ENCODE results near the gene AKR1A1. TPM values are rescaled to one million over a fixed set of nuclear protein-coding genes. Genes with fewer than 3 reads are reported as not detected.

The AKR1A1 gene
- total RNA-seq, 3 donors from 2014 or later = 118 to 206 (median 190) TPM

GRCh38 chr1:45619149-45619921 is 68.7 kb downstream of the AKR1A1 start:
- Histone ChIP-seq H3K4me1 (ENCODE audit: low read depth) (no peaks in the 10 kb centered on the region), H3K4me3 (no peak overlapping the region), H3K9me3 (no peaks in the 10 kb centered on the region), H3K36me3 (ENCODE audit: low read depth) (peaks cover 21% of the 10 kb centered on the region)
- no peak for TF ChIP-seq CTCF (IDR thresholded peaks at IDR 0.05)
- DNase-seq (no peak), ATAC-seq (no peak)
- intact Hi-C loops (cut with DNase I, micrococcal nuclease) = no loop called here

Other genes starting within 250 kb of the AKR1A1 start
- gene HPDL, start 223.9 kb upstream of the AKR1A1 start, total RNA-seq = 1 to 10 TPM; 2.1 to 8.8 (median 7.4) TPM
- 10 to 100 TPM; 11.1 to 18.7 (median 12.9) TPM for gene TOE1, start 210.7 kb upstream of the AKR1A1 start, total RNA-seq
- gene MUTYH, start 210.4 kb upstream of the AKR1A1 start, total RNA-seq = 10 to 100 TPM; 30.0 to 43.1 (median 35.8) TPM
- 10 to 100 TPM; 10.7 to 19.9 (median 10.8) TPM for gene TESK2, start 59.7 kb upstream of the AKR1A1 start, total RNA-seq
- gene CCDC163, start 50.8 kb upstream of the AKR1A1 start, total RNA-seq = 1 to 10 TPM; 1.3 to 1.6 (median 1.5) TPM
- gene MMACHC, start 50.5 kb upstream of the AKR1A1 start, total RNA-seq = 10 to 100 TPM in 2 of 3 donors, 1 to 10 TPM in 1; 9.2 to 12.4 (median 11.2) TPM
- gene PRDX1, start 28.9 kb upstream of the AKR1A1 start, total RNA-seq = 100 to 1,000 TPM; 248 to 306 (median 295) TPM
- gene NASP, start 33.2 kb downstream of the AKR1A1 start, total RNA-seq = 10 to 100 TPM; 51.5 to 69.1 (median 60.1) TPM
- gene CCDC17, start 73.2 kb downstream of the AKR1A1 start, total RNA-seq = 1 to 10 TPM; 4.1 to 6.8 (median 6.0) TPM
- gene GPBP1L1, start 135.7 kb downstream of the AKR1A1 start, total RNA-seq = 100 to 1,000 TPM; 167 to 246 (median 179) TPM
- 10 to 100 TPM; 17.2 to 25.5 (median 21.4) TPM for gene TMEM69, start 137.4 kb downstream of the AKR1A1 start, total RNA-seq
- 10 to 100 TPM; 18.4 to 21.1 (median 19.2) TPM for gene IPP, start 199.8 kb downstream of the AKR1A1 start, total RNA-seq